ENCODE results near the gene EXTL1. TPM values are rescaled to one million over a fixed set of nuclear protein-coding genes. Genes with fewer than 3 reads are reported as not detected.

Gene EXTL1
- polyA plus RNA-seq, 1 of the 3 experiments (the other 2 are of a cell fraction): 0.58 TPM

GRCh38 chr1:25977801-25978200 lies 43.8 kb upstream of the EXTL1 start:
- H3K9ac ChIP-seq: no peak overlapping the region
- POLR2A ChIA-PET: no interaction called here

More at GRCh38 chr1:25977801-25978200, 43.8 kb upstream of the EXTL1 start:
- CTCF ChIA-PET: interaction anchor here (1.0 kb wide), 1 partner anchor 82 kb away, joined by 5 read pairs; no protein-coding TSS in a partner anchor
- Histone ChIP-seq H3K4me3 (ENCODE audit: low read depth in 2 of 2, low read length in 1 of 2) (no peak overlapping the region), H2AFZ (ENCODE audit: low read depth) (no peak overlapping the region), H3K9me3 (no peaks in the 10 kb centered on the region), H3K27ac (ENCODE audit: low read depth in 2 of 2, low read length in 1 of 2) (no peak overlapping the region), H3K9me2 (no peaks in the 10 kb centered on the region), H3F3A (replicated peaks; ENCODE audit: insufficient read depth) (no peaks in the 10 kb centered on the region), H3K4me2 (no peak overlapping the region), H3K79me2 (ENCODE audit: insufficient read depth) (no peaks in the 10 kb centered on the region), H3K27me3 (ENCODE audit: insufficient read depth) (no peaks in the 10 kb centered on the region), H4K20me1 (ENCODE audit: insufficient read depth) (no peaks in the 10 kb centered on the region), H3K36me3 (replicated peaks in 1 of 2; ENCODE audit: control insufficient read depth in 1 of 2, insufficient read depth in 2 of 2, low read length in 1 of 2) (peaks cover 25 to 38% of the 10 kb centered on the region in 2 experiments), H3K4me1 (ENCODE audit: control insufficient read depth in 1 of 2, insufficient read depth in 2 of 2, low read depth in 1 of 2, low read length in 1 of 2) (no peaks in the 10 kb centered on the region)
- DNase-seq: no peak
- TF ChIP-seq NRF1 (IDR thresholded peaks at IDR 0.05; ENCODE audit: low read depth, low read length): no peak
- no peak for TF ChIP-seq RAD21 (IDR thresholded peaks at IDR 0.05; ENCODE audit: low read length)
- TF ChIP-seq JUND (IDR thresholded peaks at IDR 0.05): no peak
- TF ChIP-seq TCF12 (IDR thresholded peaks at IDR 0.05): no peak
- TF ChIP-seq USF1 (IDR thresholded peaks at IDR 0.05; ENCODE audit: borderline replicate concordance, low read depth): no peak
- no peak for TF ChIP-seq FOSL2 (IDR thresholded peaks at IDR 0.05; ENCODE audit: borderline replicate concordance, low read depth)
- no peak for TF ChIP-seq EP300 (IDR thresholded peaks at IDR 0.05; ENCODE audit: borderline replicate concordance in 1 of 2, low read depth in 1 of 2, low read length in 1 of 2)
- TF ChIP-seq RFX5 (IDR thresholded peaks at IDR 0.05; ENCODE audit: low read length): no peak
- TF ChIP-seq FOXM1 (IDR thresholded peaks at IDR 0.05; ENCODE audit: low read depth): no peak
- no peak for TF ChIP-seq RCOR1 (IDR thresholded peaks at IDR 0.05; ENCODE audit: low read length)
- TF ChIP-seq IRF3 (IDR thresholded peaks at IDR 0.05; ENCODE audit: low read depth, low read length): no peak
- no peak for TF ChIP-seq EZH2phosphoT487 (IDR thresholded peaks at IDR 0.05; ENCODE audit: borderline replicate concordance, low read depth)
- TF ChIP-seq, protein P1, sequence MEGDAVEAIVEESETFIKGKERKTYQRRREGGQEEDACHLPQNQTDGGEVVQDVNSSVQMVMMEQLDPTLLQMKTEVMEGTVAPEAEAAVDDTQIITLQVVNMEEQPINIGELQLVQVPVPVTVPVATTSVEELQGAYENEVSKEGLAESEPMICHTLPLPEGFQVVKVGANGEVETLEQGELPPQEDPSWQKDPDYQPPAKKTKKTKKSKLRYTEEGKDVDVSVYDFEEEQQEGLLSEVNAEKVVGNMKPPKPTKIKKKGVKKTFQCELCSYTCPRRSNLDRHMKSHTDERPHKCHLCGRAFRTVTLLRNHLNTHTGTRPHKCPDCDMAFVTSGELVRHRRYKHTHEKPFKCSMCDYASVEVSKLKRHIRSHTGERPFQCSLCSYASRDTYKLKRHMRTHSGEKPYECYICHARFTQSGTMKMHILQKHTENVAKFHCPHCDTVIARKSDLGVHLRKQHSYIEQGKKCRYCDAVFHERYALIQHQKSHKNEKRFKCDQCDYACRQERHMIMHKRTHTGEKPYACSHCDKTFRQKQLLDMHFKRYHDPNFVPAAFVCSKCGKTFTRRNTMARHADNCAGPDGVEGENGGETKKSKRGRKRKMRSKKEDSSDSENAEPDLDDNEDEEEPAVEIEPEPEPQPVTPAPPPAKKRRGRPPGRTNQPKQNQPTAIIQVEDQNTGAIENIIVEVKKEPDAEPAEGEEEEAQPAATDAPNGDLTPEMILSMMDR (IDR thresholded peaks at IDR 0.05): no peak
- no peak for TF ChIP-seq MAX (IDR thresholded peaks at IDR 0.05; ENCODE audit: low read depth)
- TF ChIP-seq GABPA (IDR thresholded peaks at IDR 0.05; ENCODE audit: low read depth): no peak
- TF ChIP-seq POLR2AphosphoS5 (IDR thresholded peaks at IDR 0.05; ENCODE audit: low read depth, low read length): no peak
- TF ChIP-seq MEF2A (IDR thresholded peaks at IDR 0.05; ENCODE audit: borderline replicate concordance, low read depth): no peak
- TF ChIP-seq ELF1 (IDR thresholded peaks at IDR 0.05): no peak
- no peak for TF ChIP-seq SMC3 (IDR thresholded peaks at IDR 0.05; ENCODE audit: low read depth, low read length)
- WGBS (ENCODE audit: low lambda C conversion rate): 94% methylated on average over 5 of the region's 5 CpGs

Data from SK-N-SH (cell line).